ENCODE results near the gene FAM227B. TPM values are rescaled to one million over a fixed set of nuclear protein-coding genes. Genes with fewer than 3 reads are reported as not detected.
"Not testable (repeated sequence)": the region's sequence is repeated elsewhere in the genome, so short reads cannot be mapped to it uniquely, and the experiment has no call there.

Gene FAM227B
- total and polyA plus RNA-seq, 3 experiments from 2014 or later = 4.9 to 20.4 (median 5.6) TPM

GRCh38 chr15:49560045-49560444 is 60.6 kb downstream of the FAM227B start:
- Histone ChIP-seq H3K9me3 (ENCODE audit: low read length) (no peaks in the 10 kb centered on the region), H3K36me3 (ENCODE audit: insufficient read depth, low read length) (no peaks in the 10 kb centered on the region), H3K4me3 (ENCODE audit: low read length) (no peak overlapping the region), H3K27me3 (ENCODE audit: insufficient read depth, low read length, poor library complexity, severe bottlenecking) (no peaks in the 10 kb centered on the region), H3K27ac (ENCODE audit: low read depth, low read length) (no peak overlapping the region), H3K4me1 (ENCODE audit: insufficient read depth, low read length) (no peaks in the 10 kb centered on the region)
- ChIA-PET POLR2A (no interaction called here), CTCF (no interaction called here)
- H3K36me3 Mint-ChIP-seq = peaks cover 3 to 59% (median 19%) of the 10 kb centered on the region in 3 donors
- peaks cover 0 to 4% of the 10 kb centered on the region in 2 donors for H3K27me3 Mint-ChIP-seq
- H3K9me3 Mint-ChIP-seq = peaks cover 51 to 88% (median 66%) of the 10 kb centered on the region in 5 donors
- H3K4me1 Mint-ChIP-seq = no peaks in the 10 kb centered on the region
- H3K27ac Mint-ChIP-seq = no peak overlapping the region
- no peak overlapping the region for H3K4me3 Mint-ChIP-seq
- DNase-seq = no peak

GRCh38 chr15:49558929-49559328 is 61.7 kb downstream of the FAM227B start:
- CTCF ChIA-PET = no interaction called here
- peaks cover 3 to 57% (median 19%) of the 10 kb centered on the region in 3 donors for H3K36me3 Mint-ChIP-seq

GRCh38 chr15:49556437-49556836 is 64.2 kb downstream of the FAM227B start:
- Mint-ChIP-seq H3K4me3 (no peak overlapping the region), H3K4me1 (no peaks in the 10 kb centered on the region), H3K27me3 (peaks cover 5 to 7% of the 10 kb centered on the region in 2 donors), H3K36me3 (peaks cover 3 to 52% (median 14%) of the 10 kb centered on the region in 3 donors), H3K9me3 (peaks cover 51 to 84% (median 62%) of the 10 kb centered on the region in 5 donors), H3K27ac (no peak overlapping the region)
- Histone ChIP-seq H3K27me3 (ENCODE audit: insufficient read depth, low read length, poor library complexity, severe bottlenecking) (no peaks in the 10 kb centered on the region), H3K36me3 (ENCODE audit: insufficient read depth, low read length) (no peaks in the 10 kb centered on the region), H3K27ac (ENCODE audit: low read depth, low read length) (no peak overlapping the region), H3K9me3 (ENCODE audit: low read length) (no peaks in the 10 kb centered on the region), H3K4me1 (ENCODE audit: insufficient read depth, low read length) (no peaks in the 10 kb centered on the region), H3K4me3 (ENCODE audit: low read length) (no peak overlapping the region)
- ChIA-PET POLR2A (no interaction called here), CTCF (no interaction called here)
- no peak for DNase-seq

More at GRCh38 chr15:49558929-49559328, 61.7 kb downstream of the FAM227B start:
- no peak for DNase-seq
- Histone ChIP-seq H3K9me3 (ENCODE audit: low read length) (no peaks in the 10 kb centered on the region), H3K36me3 (ENCODE audit: insufficient read depth, low read length) (no peaks in the 10 kb centered on the region), H3K27ac (ENCODE audit: low read depth, low read length) (no peak overlapping the region), H3K4me1 (ENCODE audit: insufficient read depth, low read length) (no peaks in the 10 kb centered on the region), H3K4me3 (ENCODE audit: low read length) (no peak overlapping the region), H3K27me3 (ENCODE audit: insufficient read depth, low read length, poor library complexity, severe bottlenecking) (no peaks in the 10 kb centered on the region)
- peaks cover 6 to 7% of the 10 kb centered on the region in 2 donors for H3K27me3 Mint-ChIP-seq
- peak overlapping the region in 1 of 7 donors; percentile 44 for H3K4me3 Mint-ChIP-seq
- POLR2A ChIA-PET = no interaction called here
- peaks cover 58 to 87% (median 69%) of the 10 kb centered on the region in 5 donors for H3K9me3 Mint-ChIP-seq
- H3K27ac Mint-ChIP-seq = no peak overlapping the region
- H3K4me1 Mint-ChIP-seq = no peaks in the 10 kb centered on the region

DNA sequence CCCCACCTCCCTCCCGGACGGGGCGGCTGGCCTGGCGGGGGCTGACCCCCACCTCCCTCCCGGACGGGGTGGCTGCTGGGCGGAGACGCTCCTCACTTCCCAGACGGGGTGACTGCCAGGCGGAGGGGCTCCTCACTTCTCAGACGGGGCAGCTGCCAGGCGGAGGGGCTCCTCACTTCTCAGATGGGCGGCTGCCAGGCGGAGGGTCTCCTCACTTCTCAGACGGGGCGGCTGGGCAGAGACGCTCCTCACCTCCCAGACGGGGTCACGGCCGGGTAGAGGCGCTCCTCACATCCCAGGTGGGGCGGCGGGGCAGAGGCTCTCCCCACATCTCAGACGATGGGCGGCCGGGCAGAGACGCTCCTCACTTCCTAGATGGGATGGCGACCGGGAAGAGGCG is 70.3 kb downstream of the FAM227B start:
- H3K9me3 ChIP-seq (ENCODE audit: low read length); H3K36me3 ChIP-seq (ENCODE audit: insufficient read depth, low read length); H3K27me3 ChIP-seq (ENCODE audit: insufficient read depth, low read length, poor library complexity, severe bottlenecking); CTCF ChIA-PET; H3K4me1 ChIP-seq (ENCODE audit: insufficient read depth, low read length); H3K4me1 Mint-ChIP-seq; POLR2A ChIA-PET; H3K4me3 ChIP-seq (ENCODE audit: low read length); DNase-seq; H3K4me3 Mint-ChIP-seq; H3K27ac ChIP-seq (ENCODE audit: low read depth, low read length); H3K27ac Mint-ChIP-seq: not testable (repeated sequence)
- H3K36me3 Mint-ChIP-seq = peaks cover 0 to 18% (median 0%) of the 10 kb centered on the region in 3 donors
- H3K9me3 Mint-ChIP-seq = peaks cover 20 to 50% (median 40%) of the 10 kb centered on the region in 5 donors
- peaks cover 4 to 20% of the 10 kb centered on the region in 2 donors for H3K27me3 Mint-ChIP-seq

- no peak overlapping the region for H3K27ac Mint-ChIP-seq
- H3K4me3 Mint-ChIP-seq = no peak overlapping the region
- peaks cover 5 to 36% (median 31%) of the 10 kb centered on the region in 5 donors for H3K9me3 Mint-ChIP-seq
- POLR2A ChIA-PET = no interaction called here
- H3K27me3 ChIP-seq (ENCODE audit: insufficient read depth, low read length, poor library complexity, severe bottlenecking) = no peaks in the 10 kb centered on the region
- H3K36me3 Mint-ChIP-seq = peaks cover 0 to 1% (median 0%) of the 10 kb centered on the region in 3 donors
- no peaks in the 10 kb centered on the region for H3K4me1 ChIP-seq (ENCODE audit: insufficient read depth, low read length)
- no peak overlapping the region for H3K4me3 ChIP-seq (ENCODE audit: low read length)
- H3K4me1 Mint-ChIP-seq = no peaks in the 10 kb centered on the region
- peaks cover 4% of the 10 kb centered on the region for H3K9me3 ChIP-seq (ENCODE audit: low read length)
- no peaks in the 10 kb centered on the region for H3K27me3 Mint-ChIP-seq
- CTCF ChIA-PET = no interaction called here
- DNase-seq = no peak
- no peak overlapping the region for H3K27ac ChIP-seq (ENCODE audit: low read depth, low read length)
- H3K36me3 ChIP-seq (ENCODE audit: insufficient read depth, low read length) = no peaks in the 10 kb centered on the region
These were observed 82.1 kb downstream of the FAM227B start for GRCh38 chr15:49538520-49538919.

GRCh38 chr15:49530092-49530491 is 90.5 kb downstream of the FAM227B start:
- no peaks in the 10 kb centered on the region for H3K9me3 ChIP-seq (ENCODE audit: low read length)
- Mint-ChIP-seq H3K4me1 (no peaks in the 10 kb centered on the region), H3K9me3 (peaks cover 10 to 28% (median 19%) of the 10 kb centered on the region in 5 donors), H3K27me3 (peaks cover 1 to 13% of the 10 kb centered on the region in 2 donors), H3K4me3 (no peak overlapping the region), H3K27ac (no peak overlapping the region), H3K36me3 (peaks cover 0 to 7% (median 1%) of the 10 kb centered on the region in 3 donors)
- POLR2A ChIA-PET = no interaction called here
- H3K4me1 ChIP-seq (ENCODE audit: insufficient read depth, low read length) = no peaks in the 10 kb centered on the region
- CTCF ChIA-PET = no interaction called here
- H3K27ac ChIP-seq (ENCODE audit: low read depth, low read length) = no peak overlapping the region
- H3K4me3 ChIP-seq (ENCODE audit: low read length) = no peak overlapping the region
- H3K27me3 ChIP-seq (ENCODE audit: insufficient read depth, low read length, poor library complexity, severe bottlenecking) = no peaks in the 10 kb centered on the region
- no peak for DNase-seq
- H3K36me3 ChIP-seq (ENCODE audit: insufficient read depth, low read length) = no peaks in the 10 kb centered on the region

DNA sequence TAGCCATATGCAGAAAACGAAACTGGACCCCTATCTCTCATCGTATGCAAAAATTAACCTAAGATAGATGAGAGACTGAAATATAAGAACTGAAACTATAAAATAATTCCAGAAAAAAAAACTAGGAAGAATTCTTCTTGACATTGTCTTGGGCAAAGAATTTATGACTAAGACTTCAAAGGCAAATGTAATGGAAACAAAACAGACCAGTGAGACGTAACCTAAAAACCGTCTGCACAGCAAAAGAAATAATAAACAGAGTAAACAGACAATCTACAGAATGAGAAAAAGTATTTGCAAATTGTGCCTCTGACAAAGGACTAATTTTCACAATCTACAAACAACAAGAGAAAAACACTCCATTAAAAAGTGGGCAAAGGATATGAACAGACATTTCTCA is 92.3 kb downstream of the FAM227B start:
- ChIA-PET POLR2A (no interaction called here), CTCF (no interaction called here)
- Mint-ChIP-seq H3K4me3 (no peak overlapping the region), H3K9me3 (peaks cover 9 to 22% (median 12%) of the 10 kb centered on the region in 5 donors), H3K27me3 (peaks cover 2 to 21% of the 10 kb centered on the region in 2 donors), H3K27ac (no peak overlapping the region), H3K36me3 (peaks cover 0 to 11% (median 2%) of the 10 kb centered on the region in 3 donors), H3K4me1 (no peaks in the 10 kb centered on the region)
- Histone ChIP-seq H3K4me1 (ENCODE audit: insufficient read depth, low read length) (no peaks in the 10 kb centered on the region), H3K27me3 (ENCODE audit: insufficient read depth, low read length, poor library complexity, severe bottlenecking) (no peaks in the 10 kb centered on the region), H3K4me3 (ENCODE audit: low read length) (no peak overlapping the region), H3K27ac (ENCODE audit: low read depth, low read length) (no peak overlapping the region), H3K36me3 (ENCODE audit: insufficient read depth, low read length) (no peaks in the 10 kb centered on the region), H3K9me3 (ENCODE audit: low read length) (no peaks in the 10 kb centered on the region)
- no peak for DNase-seq

- Histone ChIP-seq H3K4me1 (ENCODE audit: insufficient read depth, low read length) (no peaks in the 10 kb centered on the region), H3K27ac (ENCODE audit: low read depth, low read length) (no peak overlapping the region), H3K9me3 (ENCODE audit: low read length) (no peaks in the 10 kb centered on the region), H3K36me3 (ENCODE audit: insufficient read depth, low read length) (no peaks in the 10 kb centered on the region), H3K4me3 (ENCODE audit: low read length) (no peak overlapping the region), H3K27me3 (ENCODE audit: insufficient read depth, low read length, poor library complexity, severe bottlenecking) (no peaks in the 10 kb centered on the region)
- no peak for DNase-seq
- POLR2A ChIA-PET = no interaction called here
- peaks cover 0 to 37% (median 4%) of the 10 kb centered on the region in 3 donors for H3K36me3 Mint-ChIP-seq
- CTCF ChIA-PET = no interaction called here
- no peaks in the 10 kb centered on the region for H3K4me1 Mint-ChIP-seq
- peaks cover 15 to 51% (median 37%) of the 10 kb centered on the region in 5 donors for H3K9me3 Mint-ChIP-seq
- no peak overlapping the region for H3K4me3 Mint-ChIP-seq
- H3K27ac Mint-ChIP-seq = peak overlapping the region in 1 of 8 donors; percentile 26
- H3K27me3 Mint-ChIP-seq = peaks cover 14 to 48% of the 10 kb centered on the region in 2 donors
These were observed 98.8 kb downstream of the FAM227B start for GRCh38 chr15:49521802-49522201.

DNA sequence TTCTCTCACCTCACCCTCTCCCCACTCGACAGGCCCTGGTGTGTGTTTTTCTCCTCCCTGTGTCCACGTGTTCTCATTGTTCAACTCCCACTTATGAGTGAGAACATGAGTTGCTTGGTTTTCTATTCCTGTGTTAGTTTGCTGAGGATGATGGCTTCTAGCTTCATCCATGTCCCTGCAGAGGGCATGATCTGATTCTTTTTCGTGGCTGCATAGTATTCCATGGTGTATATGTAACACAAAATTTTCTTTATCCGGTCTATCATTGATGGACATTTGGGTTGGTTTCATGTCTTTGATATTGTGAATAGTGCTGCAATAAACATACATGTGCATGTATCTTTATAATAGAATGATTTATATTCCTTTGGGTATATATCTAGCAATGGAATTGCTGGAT is 107.9 kb downstream of the FAM227B start:
- H3K4me3 Mint-ChIP-seq; H3K36me3 ChIP-seq (ENCODE audit: insufficient read depth, low read length); H3K9me3 ChIP-seq (ENCODE audit: low read length); H3K4me1 ChIP-seq (ENCODE audit: insufficient read depth, low read length); CTCF ChIA-PET; H3K9me3 Mint-ChIP-seq; DNase-seq; H3K4me3 ChIP-seq (ENCODE audit: low read length); H3K27me3 Mint-ChIP-seq; H3K27ac Mint-ChIP-seq; H3K27ac ChIP-seq (ENCODE audit: low read depth, low read length); H3K27me3 ChIP-seq (ENCODE audit: insufficient read depth, low read length, poor library complexity, severe bottlenecking); H3K36me3 Mint-ChIP-seq; POLR2A ChIA-PET; H3K4me1 Mint-ChIP-seq: not testable (repeated sequence)
